K562 (cell line): ENCODE data around the gene CERS3. TPM values are rescaled to one million over a fixed set of nuclear protein-coding genes. Genes with fewer than 3 reads are reported as not detected.
A peak's percentile ranks its signal among the peaks of the same experiment; 100 is the strongest.

Source experiments
- CEBPB ChIP-seq: fragments of 450-650 bp; IDR thresholded peaks from 2 replicates; pipeline ENCODE4 v1.6.1; 2016; ENCODE audit warnings: missing genetic modification characterization, missing compliant biosample characterization
- CHD1 ChIP-seq: fragments of 200-600 bp; sonication (generic); IDR thresholded peaks from one replicate; pipeline ENCODE4 v1.6.1; 2012; ENCODE audit warnings: mild to moderate bottlenecking, moderate library complexity, low read length, inconsistent platforms
- DPF2 ChIP-seq: fragments of 450-650 bp; IDR thresholded peaks from 2 replicates; pipeline ENCODE4 v1.6.1; 2016
- EGR1 ChIP-seq: fragments of 450-650 bp; conservative IDR thresholded peaks from 2 replicates; pipeline ENCODE4 v1.6.1; 2017; ENCODE audit warnings: mild to moderate bottlenecking
- ESRRB ChIP-seq: fragments of 250-450 bp; sonication (Bioruptor Pico); IDR thresholded peaks from 2 replicates; pipeline ENCODE4 v1.5.0; 2020; ENCODE audit warnings: mild to moderate bottlenecking, moderate library complexity, borderline replicate concordance
- ETV5 ChIP-seq: sonication (generic); formaldehyde crosslinking; IDR thresholded peaks from 2 replicates; pipeline ENCODE4 v1.4.0; 2020; ENCODE audit warnings: low read depth, mild to moderate bottlenecking, missing genetic modification reagents
- HOXB6 ChIP-seq: fragments of 250-450 bp; sonication (Bioruptor Pico); IDR thresholded peaks from 2 replicates; pipeline ENCODE4 v1.5.1; 2022; ENCODE audit warnings: mild to moderate bottlenecking, borderline replicate concordance
- LEF1 ChIP-seq: fragments of 450-650 bp; IDR thresholded peaks from 2 replicates; pipeline ENCODE4 v1.6.1; 2016; ENCODE audit warnings: mild to moderate bottlenecking
- MTA3 ChIP-seq: fragments of 450-650 bp; formaldehyde crosslinking; IDR thresholded peaks from 2 replicates; pipeline ENCODE4 v1.6.1; 2017; ENCODE audit warnings: mild to moderate bottlenecking, borderline replicate concordance
- NCOA6 ChIP-seq: fragments of 450-650 bp; IDR thresholded peaks from 2 replicates; pipeline ENCODE4 v1.6.1; 2017; ENCODE audit warnings: mild to moderate bottlenecking
- NR2F6 ChIP-seq: fragments of 450-650 bp; formaldehyde crosslinking; IDR thresholded peaks from 2 replicates; pipeline ENCODE4 v1.4.0; 2020; ENCODE audit warnings: mild to moderate bottlenecking
- RAD51 ChIP-seq: fragments of 450-650 bp; IDR thresholded peaks from 2 replicates; pipeline ENCODE4 v1.7.1; 2016; ENCODE audit warnings: low read depth, mild to moderate bottlenecking, borderline replicate concordance
- SFPQ ChIP-seq: fragments of 200-400 bp; formaldehyde crosslinking; IDR thresholded peaks from 2 replicates; pipeline ENCODE4 v1.6.1; 2017; ENCODE audit warnings: mild to moderate bottlenecking, low read depth, low read length, moderate library complexity
- SNIP1 ChIP-seq: fragments of 450-650 bp; IDR thresholded peaks from 2 replicates; pipeline ENCODE4 v1.7.1; 2017; ENCODE audit warnings: low read depth, mild to moderate bottlenecking
- TRIM24 ChIP-seq, 2 experiments: fragments of 450-650 bp; IDR thresholded peaks; 2 replicates each; pipeline ENCODE4 v1.6.1; 2016
- ZNF316 ChIP-seq: fragments of 450-650 bp; IDR thresholded peaks from 2 replicates; pipeline ENCODE4 v1.6.1; 2016
- polyA plus RNA-seq, 8 experiments: library from polyadenylated mRNA; depleted of rRNA in 4 of 8; stranded (reverse) in 5 of 8; unstranded in 3 of 8; fragments of >200 nt; fragmentation: Nextera tagmentation in 2 of 8; fragmentation: Illumina TruSeq in 1 of 8; extraction: Ambion mirVana in 2 of 8; extraction: Trizol in 1 of 8; gene quantifications; 2 replicates each; pipeline versions ENCODE4 v1.2.1 to v1.2.3, GENCODE V29; 2011 to 2014; ENCODE audit warnings: inconsistent platforms in 1 of 8, missing spikeins in 1 of 8
- total RNA-seq, 7 experiments: library from RNA; depleted of rRNA in 6 of 7; stranded (reverse); fragments of >200 nt in 6 of 7; fragmentation: Illumina TruSeq in 2 of 7; extraction: Trizol in 2 of 7; gene quantifications; 2 replicates each; pipeline versions ENCODE4 v1.2.1 to v1.2.3, GENCODE V29; 2011 to 2021; ENCODE audit warnings: low replicate concordance in 1 of 7
- TF ChIP-seq, protein P1 (sequence below), 2 experiments: fragments of 450-650 bp; IDR thresholded peaks; 2 replicates each; pipeline ENCODE4 v1.6.1; 2016; ENCODE audit warnings: mild to moderate bottlenecking in 2 of 2, borderline replicate concordance in 1 of 2, low read depth in 1 of 2, moderate library complexity in 1 of 2
- TF ChIP-seq, protein P2 (sequence below): fragments of 250-450 bp; sonication (Bioruptor Pico); IDR thresholded peaks from 2 replicates; pipeline ENCODE4 v1.5.0; 2020; ENCODE audit warnings: mild to moderate bottlenecking

The CERS3 gene
- total and polyA plus RNA-seq, 9 of the 15 experiments (the other 6 are each of a cell fraction or from before 2014, with no cell fraction given) = not detected

DNA sequence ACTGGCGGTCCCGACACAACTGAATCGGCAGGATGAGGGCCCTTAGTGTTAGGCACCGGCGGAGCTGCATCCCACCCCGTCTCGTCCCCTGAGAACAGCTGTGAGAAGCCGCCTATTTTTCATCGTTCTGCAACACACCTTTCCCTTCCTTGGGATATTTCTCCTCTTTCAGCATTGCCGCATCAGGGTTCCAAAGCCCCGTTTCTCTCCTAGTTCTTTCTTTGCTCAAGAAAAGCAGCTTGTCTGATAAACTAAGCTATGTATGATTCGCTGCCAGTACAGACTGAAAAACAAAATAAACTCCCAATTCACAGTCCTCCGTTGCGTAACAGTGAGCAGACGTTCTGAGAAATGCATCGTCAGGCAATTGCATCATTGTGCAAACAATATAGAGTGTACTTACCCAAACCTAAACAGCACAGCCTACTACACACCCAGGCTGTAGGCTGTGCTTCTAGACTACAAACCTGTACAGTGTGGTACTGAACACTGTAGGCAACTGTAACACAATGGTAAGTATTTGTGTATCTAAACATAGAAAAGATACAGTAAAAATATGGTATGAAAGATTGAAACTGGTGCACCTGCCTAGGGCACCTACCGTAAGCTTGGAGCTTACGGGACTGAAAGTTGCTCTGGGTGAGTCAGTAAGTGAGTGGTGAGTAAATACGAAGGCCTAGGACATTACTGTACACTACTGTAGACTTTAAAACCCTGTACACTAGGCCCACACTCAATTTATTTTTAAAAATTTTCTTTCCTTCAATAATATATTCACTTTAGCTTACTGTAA, 178.1 kb downstream of the CERS3 start (continued):
- TF ChIP-seq, protein P1, sequence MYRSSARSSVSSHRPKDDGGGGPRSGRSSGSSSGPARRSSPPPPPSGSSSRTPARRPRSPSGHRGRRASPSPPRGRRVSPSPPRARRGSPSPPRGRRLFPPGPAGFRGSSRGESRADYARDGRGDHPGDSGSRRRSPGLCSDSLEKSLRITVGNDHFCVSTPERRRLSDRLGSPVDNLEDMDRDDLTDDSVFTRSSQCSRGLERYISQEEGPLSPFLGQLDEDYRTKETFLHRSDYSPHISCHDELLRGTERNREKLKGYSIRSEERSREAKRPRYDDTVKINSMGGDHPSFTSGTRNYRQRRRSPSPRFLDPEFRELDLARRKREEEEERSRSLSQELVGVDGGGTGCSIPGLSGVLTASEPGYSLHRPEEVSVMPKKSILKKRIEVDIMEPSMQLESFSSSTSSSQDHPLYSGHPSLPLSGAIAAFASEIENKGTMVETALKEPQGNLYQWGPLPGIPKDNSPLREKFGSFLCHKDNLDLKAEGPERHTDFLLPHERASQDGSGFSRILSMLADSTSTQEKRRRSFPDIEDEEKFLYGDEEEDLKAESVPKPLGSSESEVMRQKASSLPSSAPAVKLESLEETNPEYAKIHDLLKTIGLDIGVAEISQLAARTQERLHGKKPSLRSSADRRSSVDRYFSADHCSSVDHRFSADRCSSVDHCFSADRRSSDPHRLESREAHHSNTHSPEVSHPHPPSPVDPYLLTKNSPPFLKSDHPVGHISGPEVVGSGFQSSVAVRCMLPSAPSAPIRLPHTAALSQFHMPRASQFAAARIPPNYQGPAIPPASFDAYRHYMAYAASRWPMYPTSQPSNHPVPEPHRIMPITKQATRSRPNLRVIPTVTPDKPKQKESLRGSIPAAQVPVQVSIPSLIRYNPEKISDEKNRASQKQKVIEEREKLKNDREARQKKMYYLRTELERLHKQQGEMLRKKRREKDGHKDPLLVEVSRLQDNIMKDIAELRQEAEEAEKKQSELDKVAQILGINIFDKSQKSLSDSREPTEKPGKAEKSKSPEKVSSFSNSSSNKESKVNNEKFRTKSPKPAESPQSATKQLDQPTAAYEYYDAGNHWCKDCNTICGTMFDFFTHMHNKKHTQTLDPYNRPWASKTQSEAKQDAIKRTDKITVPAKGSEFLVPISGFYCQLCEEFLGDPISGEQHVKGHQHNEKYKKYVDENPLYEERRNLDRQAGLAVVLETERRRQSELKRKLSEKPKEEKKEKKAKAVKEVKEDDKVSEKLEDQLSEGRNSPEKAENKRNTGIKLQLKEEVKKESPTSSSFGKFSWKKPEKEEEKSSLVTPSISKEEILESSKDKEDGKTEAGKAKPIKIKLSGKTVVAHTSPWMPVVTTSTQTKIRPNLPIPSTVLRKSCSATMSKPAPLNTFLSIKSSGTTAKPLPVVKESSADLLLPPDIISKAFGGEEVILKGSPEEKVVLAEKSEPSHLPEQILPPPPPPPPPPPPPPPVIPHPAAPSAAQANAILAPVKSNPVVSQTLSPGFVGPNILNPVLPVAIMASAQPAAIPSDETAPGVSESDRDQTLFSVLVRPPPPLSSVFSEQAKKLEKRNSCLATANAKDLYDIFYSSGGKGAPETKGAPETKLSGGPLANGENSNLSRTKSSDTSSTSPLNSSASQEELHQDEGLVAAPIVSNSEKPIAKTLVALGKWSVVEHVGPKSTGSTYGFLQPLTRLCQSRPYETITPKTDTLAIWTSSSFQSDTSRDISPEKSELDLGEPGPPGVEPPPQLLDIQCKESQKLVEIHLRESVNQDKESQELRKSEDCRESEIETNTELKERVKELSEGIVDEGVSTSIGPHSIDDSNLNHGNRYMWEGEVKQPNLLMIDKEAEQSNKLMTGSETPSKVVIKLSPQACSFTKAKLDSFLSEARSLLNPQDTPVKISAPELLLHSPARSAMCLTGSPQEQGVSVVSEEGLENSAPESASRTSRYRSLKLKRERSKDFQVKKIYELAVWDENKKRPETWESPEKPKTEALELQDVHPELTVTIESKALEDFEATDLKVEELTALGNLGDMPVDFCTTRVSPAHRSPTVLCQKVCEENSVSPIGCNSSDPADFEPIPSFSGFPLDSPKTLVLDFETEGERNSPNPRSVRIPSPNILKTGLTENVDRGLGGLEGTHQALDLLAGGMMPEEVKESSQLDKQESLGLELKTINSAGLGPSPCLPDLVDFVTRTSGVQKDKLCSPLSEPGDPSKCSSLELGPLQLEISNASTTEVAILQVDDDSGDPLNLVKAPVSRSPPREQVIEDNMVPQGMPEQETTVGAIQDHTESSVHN (IDR thresholded peaks at IDR 0.05; ENCODE audit: borderline replicate concordance in 1 of 2, low read depth in 1 of 2) = no peak
- no peak for TF ChIP-seq SNIP1
- no peak for TF ChIP-seq HOXB6 (CRISPR knock-in tag)
- TF ChIP-seq CHD1 = no peak
- TF ChIP-seq NR2F6 (CRISPR knock-in tag) = no peak
- TF ChIP-seq, protein P2, sequence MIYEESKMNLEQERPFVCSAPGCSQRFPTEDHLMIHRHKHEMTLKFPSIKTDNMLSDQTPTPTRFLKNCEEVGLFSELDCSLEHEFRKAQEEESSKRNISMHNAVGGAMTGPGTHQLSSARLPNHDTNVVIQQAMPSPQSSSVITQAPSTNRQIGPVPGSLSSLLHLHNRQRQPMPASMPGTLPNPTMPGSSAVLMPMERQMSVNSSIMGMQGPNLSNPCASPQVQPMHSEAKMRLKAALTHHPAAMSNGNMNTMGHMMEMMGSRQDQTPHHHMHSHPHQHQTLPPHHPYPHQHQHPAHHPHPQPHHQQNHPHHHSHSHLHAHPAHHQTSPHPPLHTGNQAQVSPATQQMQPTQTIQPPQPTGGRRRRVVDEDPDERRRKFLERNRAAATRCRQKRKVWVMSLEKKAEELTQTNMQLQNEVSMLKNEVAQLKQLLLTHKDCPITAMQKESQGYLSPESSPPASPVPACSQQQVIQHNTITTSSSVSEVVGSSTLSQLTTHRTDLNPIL (CRISPR knock-in tag) = no peak
- no peak for TF ChIP-seq NCOA6
- no peak for TF ChIP-seq ESRRB
- TF ChIP-seq TRIM24 (IDR thresholded peaks at IDR 0.05) = peak; percentile 24 to 41; a peak in 1 of 4 replicates
- TF ChIP-seq EGR1 = no peak
- TF ChIP-seq RAD51 = no peak
- no peak for TF ChIP-seq SFPQ
- peak; percentile 58; the same call in 1 of the 2 replicates for TF ChIP-seq ZNF316
- no peak for TF ChIP-seq MTA3
- TF ChIP-seq CEBPB (tag) = peak; percentile 96
- no peak for TF ChIP-seq LEF1
- no peak for TF ChIP-seq DPF2
- no peak for TF ChIP-seq ETV5 (CRISPR knock-in tag)
